HG03175 (cell line): ENCODE data around the gene DAPL1.

Source experiments
- ATAC-seq: cut with Tn5 transposase; IDR thresholded peaks from one replicate; pipeline ENCODE4 v1.9.1; 2021; ENCODE audit warnings: mild to moderate bottlenecking, moderate library complexity; ENCODE audit not compliant: unreplicated experiment

Gene DAPL1

DNA sequence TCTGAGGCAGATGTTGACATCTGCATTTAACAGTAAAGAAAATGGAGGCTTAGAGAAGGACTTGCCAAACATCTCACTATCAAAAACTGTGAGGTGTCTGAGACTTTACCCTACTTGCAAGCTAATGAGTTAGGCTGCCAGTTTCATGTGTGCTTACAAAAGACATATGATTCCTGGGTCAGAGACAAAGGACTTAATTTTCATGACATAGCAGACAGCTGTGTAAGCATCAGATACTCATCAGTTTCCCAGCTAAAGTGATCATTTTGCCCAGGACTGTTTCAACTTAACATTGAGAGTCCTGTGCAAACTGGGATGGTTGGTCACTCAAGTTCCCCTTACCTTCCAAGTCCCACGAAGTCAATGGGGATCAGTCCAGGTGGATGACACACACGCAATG lies 18.9 kb upstream of the DAPL1 start:
- no peak for ATAC-seq

DNA sequence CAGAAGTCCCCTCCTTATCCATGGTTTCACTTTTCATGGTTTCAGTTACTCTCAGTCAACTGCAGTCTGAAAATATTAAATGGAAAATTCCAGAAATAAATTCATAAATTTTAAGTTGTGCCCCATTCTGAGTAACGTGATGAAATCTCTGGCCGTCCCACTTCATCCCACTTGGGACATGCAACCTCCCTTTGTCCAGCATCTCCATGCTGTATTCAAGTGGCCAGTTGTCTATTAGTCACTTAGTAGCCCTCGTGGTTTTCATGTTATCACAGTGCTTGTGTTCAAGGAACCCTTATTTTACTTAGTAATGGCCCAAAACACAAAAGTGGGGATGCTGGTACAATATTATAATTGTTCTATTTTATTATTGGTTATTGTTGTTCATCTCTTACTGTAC lies 18.0 kb upstream of the DAPL1 start:
- ATAC-seq, result no peak

- no peak for ATAC-seq
These were observed 16.9 kb upstream of the DAPL1 start for GRCh38 chr2:158778243-158778642.

GRCh38 chr2:158779621-158780020 lies 15.5 kb upstream of the DAPL1 start:
- ATAC-seq, result no peak

- ATAC-seq, result no peak
These were observed 13.7 kb upstream of the DAPL1 start for GRCh38 chr2:158781353-158781961.

DNA sequence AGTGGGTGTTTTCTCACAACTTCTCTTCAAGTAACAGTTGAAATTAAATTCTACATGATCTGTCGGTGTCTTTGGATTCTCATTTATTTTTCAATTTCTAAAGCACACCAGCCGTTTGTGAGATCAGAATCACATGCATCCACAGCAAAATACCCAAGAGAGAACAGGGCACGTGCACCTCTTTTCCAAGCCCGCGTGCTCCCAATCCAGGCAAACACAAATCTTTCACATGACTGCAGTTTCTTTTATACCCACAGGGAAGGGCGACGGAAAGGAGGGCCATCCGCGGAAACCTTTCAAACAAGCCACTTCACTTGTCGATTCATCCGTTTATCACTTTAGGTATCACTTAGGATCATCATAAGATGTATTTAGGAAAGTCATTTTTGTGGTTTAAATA lies 13.0 kb upstream of the DAPL1 start:
- ATAC-seq, result no peak

- no peak for ATAC-seq
These were observed 12.5 kb upstream of the DAPL1 start for GRCh38 chr2:158782616-158783015.

DNA sequence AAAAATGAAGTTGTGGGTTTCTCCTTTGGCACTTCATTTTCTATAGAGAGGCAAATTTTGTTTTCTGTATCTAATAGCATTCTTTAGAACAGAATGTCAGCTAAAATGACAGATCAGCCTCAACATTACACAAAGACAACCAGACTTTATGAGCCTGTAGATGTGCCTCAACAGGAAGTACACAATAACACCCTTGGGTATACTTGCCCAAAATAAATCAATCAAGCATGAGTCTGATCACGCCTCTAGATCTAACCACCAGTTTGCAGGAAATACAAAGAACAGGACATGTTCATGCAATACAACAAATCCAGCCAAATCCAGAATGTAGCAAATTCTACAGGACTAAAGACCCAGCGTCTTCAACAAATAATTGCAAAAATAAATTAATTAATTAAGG lies 11.2 kb upstream of the DAPL1 start:
- no peak for ATAC-seq

DNA sequence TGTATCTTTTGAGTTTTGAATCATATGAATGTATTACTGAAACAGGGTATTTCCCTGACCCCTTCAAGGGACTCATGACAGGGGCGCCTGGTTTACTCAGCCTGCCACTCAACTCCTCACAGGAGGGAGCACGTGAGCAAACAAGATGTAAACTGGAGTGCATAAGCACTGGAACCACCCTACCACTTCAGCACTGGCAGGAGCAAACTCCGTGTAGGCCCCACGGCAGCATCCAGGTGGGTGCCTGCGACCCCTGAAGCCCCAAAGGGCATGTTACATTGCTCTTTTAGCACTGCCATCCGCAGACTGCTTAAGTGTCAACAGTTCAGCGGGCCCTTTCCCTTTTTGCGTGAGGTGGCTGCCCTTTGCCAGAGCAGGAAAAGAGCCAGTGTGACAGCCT lies 8.2 kb upstream of the DAPL1 start:
- ATAC-seq, result no peak

GRCh38 chr2:158788951-158789350 lies 6.2 kb upstream of the DAPL1 start:
- ATAC-seq, result no peak

DNA sequence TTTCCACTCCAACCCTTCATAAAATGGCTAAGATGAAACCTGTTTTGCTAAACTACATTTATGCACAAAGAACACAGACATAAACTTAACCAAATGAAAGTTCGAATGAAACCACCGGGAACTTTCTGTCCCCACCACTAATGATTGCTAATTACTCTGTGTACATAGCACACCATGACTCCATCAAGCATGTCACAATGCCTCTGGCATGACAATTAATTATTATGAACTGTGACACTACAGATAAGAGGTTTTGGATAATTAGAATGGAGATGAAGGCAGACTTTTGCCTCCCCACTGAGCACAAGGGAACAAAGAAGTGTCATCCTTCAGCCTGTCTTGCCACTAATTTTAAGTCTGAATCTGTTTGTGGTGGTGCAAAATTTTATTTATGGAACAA lies 1.5 kb downstream of the DAPL1 start:
- no peak for ATAC-seq

DNA sequence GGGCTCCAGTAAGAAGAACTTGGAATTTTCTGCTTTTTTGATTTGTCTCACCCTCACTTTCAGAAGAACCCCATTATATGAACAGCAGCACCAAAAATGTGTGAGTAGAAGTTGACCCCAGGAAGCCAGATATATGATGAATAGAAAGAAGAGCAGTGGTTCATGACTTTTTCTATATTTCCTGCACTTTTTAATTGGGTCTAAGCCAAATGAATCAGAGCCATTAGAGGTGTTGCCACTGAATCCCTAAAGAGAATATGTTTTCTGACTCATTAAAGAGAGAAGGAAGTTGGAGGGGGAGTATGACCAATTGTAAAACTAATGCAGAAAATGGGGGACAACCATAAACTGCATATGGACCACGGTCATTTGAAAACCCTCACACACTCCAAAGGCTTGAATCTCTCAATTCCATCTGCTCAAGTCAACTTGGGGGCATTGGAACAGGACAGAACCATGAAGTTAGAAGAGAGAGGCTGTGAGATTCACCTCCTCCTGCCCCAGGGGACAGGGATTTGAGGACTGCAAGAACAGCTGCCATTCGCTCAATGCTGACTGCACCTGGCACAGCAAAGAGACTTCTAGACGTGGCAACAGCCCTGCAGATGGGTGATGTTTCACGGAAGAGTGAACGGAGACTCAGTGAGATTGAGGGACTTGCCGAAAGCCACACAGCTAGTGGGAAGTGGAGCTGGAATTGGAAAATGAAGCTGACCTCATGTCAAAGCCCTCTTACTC lies 3.0 kb downstream of the DAPL1 start:
- no peak for ATAC-seq

- ATAC-seq, result no peak
These were observed 4.1 kb downstream of the DAPL1 start for GRCh38 chr2:158799181-158799580.

DNA sequence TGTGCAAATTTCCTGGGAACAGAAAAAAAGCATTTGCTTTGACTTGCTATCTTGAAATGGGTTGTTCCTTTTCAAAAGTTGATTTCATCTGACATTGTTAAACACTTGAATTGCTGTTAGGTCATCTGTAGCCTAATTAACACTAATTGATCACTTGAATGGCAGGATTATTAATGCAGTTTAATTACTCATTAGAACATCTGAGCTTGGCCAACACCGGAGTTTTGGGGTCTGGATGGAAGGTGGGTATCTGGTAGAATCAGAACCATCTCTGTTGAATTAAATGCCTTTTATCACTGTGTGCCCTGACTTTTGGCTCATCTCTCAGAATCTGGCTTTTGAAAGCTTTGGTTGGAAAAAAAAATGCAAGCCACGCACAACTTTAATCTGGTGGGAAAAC lies 8.4 kb downstream of the DAPL1 start:
- ATAC-seq, result no peak

- ATAC-seq, result no peak
These were observed 10.1 kb downstream of the DAPL1 start for GRCh38 chr2:158805255-158805654.

DNA sequence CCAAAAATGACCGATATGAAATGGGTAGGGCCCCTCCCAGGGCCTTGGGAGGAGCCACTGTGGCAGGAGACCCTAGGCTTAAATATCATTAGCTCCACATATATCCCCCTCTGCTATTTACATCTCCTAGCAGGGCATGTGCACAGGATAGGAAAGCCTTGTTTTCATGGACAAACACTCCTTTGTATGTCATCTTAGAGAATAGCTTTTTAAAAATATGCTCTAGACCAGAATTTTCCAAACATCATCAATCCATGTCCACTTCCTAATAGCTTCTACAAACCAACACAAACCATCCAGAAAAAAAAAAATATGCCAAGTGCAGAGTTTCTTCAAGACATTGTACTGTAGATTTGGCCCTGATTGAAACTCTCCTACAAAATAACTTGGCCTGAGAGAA lies 10.8 kb downstream of the DAPL1 start:
- no peak for ATAC-seq

- ATAC-seq, result no peak
These were observed 11.8 kb downstream of the DAPL1 start for GRCh38 chr2:158806941-158807340.

- no peak for ATAC-seq
These were observed 13.3 kb downstream of the DAPL1 start for GRCh38 chr2:158808426-158808825.

GRCh38 chr2:158809816-158810215 lies 14.7 kb downstream of the DAPL1 start:
- no peak for ATAC-seq

- no peak for ATAC-seq
These were observed 15.8 kb downstream of the DAPL1 start for GRCh38 chr2:158810731-158811460.

- no peak for ATAC-seq
These were observed 20.0 kb downstream of the DAPL1 start for GRCh38 chr2:158815166-158815565.

DNA sequence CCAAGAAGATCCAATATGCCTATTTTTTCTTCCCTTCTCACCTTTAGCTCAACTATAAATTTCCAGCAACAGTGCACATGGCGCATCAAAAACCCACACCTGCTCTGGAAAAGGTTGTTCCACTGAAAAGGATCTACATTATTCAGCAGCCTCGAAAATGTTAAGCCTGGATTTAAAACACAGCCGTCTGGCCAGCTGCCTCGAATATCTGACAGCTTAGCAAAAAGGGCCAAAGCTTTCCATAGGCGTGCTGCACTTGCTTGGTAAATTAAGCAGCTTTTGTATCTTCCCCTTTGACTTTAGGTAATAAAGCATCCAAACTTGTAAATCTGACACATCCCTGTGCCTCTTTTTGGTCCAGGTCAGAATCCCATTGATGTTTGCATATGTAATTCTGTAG lies 20.5 kb downstream of the DAPL1 start:
- no peak for ATAC-seq
